Muscle layer of colon (tissue), 2 donors: ENCODE results near the gene LRRC61.
"Not testable (repeated sequence)": the region's sequence is repeated elsewhere in the genome, so short reads cannot be mapped to it uniquely, and the experiment has no call there.

ENCODE experiments used
- H3K27ac ChIP-seq: one replicate; pipeline ENCODE4 v1.7.0; 2013; ENCODE audit warnings: low read depth, mild to moderate bottlenecking, low read length, moderate library complexity
- H3K27me3 ChIP-seq, 2 donors: one replicate each; pipeline ENCODE4 v1.7.0; 2013; ENCODE audit warnings: low read length in 2 of 2, mild to moderate bottlenecking in 2 of 2; ENCODE audit not compliant: insufficient read depth in 2 of 2, control insufficient read depth in 1 of 2
- H3K36me3 ChIP-seq: one replicate; pipeline ENCODE4 v1.7.0; 2013; ENCODE audit warnings: mild to moderate bottlenecking, low read length; ENCODE audit not compliant: insufficient read depth
- H3K4me1 ChIP-seq: one replicate; pipeline ENCODE4 v1.7.0; 2013; ENCODE audit warnings: mild to moderate bottlenecking, low read length; ENCODE audit not compliant: insufficient read depth
- H3K4me3 ChIP-seq, 2 donors: one replicate each; pipeline ENCODE4 v1.7.0; 2013; ENCODE audit warnings: low read length in 2 of 2, low read depth in 1 of 2, mild to moderate bottlenecking in 1 of 2, moderate library complexity in 1 of 2
- H3K9ac ChIP-seq: one replicate; pipeline ENCODE4 v1.7.0; 2013; ENCODE audit warnings: low read length
- H3K9me3 ChIP-seq: one replicate; pipeline ENCODE4 v1.7.0; 2013; ENCODE audit warnings: mild to moderate bottlenecking, low read length
- donor health status: abdominal sarcoma.
- donor health status: Adenocarcinoma of cecum.

LRRC61 gene, protein sequence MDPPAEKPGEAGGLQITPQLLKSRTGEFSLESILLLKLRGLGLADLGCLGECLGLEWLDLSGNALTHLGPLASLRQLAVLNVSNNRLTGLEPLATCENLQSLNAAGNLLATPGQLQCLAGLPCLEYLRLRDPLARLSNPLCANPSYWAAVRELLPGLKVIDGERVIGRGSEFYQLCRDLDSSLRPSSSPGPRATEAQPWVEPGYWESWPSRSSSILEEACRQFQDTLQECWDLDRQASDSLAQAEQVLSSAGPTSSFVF

DNA sequence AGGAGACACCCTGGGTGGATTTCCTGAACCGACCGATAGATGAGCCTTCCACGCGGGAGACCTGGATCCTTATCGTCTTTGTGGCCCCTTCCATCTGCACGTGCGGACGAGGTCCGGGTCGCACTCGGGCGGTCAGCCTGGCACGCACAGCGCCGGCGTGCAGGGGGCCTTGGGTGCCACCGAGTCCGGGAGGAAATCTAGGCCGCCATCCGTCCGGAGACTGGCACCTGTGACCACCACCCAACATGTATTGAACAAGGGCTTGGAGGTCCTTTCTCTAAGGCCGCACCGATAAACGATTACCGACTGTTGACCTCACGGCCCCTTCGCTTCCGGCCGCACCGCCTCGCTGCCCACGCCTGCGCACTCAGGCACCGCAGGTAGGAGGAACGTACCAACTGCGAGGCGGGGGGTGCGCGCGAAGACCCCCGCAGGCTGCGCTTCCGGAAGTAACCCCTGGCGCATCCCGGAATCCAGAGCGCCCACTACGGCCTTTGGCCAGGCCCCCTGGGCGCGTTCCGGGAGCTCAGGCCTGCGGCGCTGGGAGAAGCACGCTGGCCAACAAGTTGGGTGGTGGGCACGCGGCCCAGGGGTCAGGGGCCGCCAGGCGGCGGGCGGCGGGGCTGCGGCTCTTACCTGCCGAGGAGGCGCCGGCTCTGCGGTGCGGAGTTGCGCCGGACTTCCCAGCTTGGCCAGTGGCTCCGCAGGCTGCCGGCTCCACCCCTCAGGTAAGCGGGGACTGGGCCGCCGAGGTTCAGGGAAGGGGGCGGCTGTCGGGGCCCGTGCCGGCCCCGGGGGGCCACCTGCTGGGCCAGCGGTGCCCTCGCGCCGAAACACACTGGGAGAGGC lies at the start of gene LRRC61, which contains the start of gene ACTR3C:
Gene LRRC61, plus strand, starts transcription at position 523 of the 849 bp plus-strand sequence. CDS start 13,507 bp downstream, outside the sequence.
Gene ACTR3C, minus strand, starts transcription at position 713 of the 849 bp plus-strand sequence. CDS start 28,249 bp downstream, outside the sequence.
- Histone ChIP-seq H3K27ac (peak within 1 kb of the TSS; percentile 77), H3K27me3 (no peaks in the 10 kb centered on the region), H3K9ac (peak within 1 kb of the TSS; percentile 55), H3K36me3 (peaks cover 14% of the 10 kb centered on the region), H3K4me3 (peak within 1 kb of the TSS; percentile 51 to 78), H3K4me1 (peaks cover 17% of the 10 kb centered on the region), H3K9me3 (no peaks in the 10 kb centered on the region)

DNA sequence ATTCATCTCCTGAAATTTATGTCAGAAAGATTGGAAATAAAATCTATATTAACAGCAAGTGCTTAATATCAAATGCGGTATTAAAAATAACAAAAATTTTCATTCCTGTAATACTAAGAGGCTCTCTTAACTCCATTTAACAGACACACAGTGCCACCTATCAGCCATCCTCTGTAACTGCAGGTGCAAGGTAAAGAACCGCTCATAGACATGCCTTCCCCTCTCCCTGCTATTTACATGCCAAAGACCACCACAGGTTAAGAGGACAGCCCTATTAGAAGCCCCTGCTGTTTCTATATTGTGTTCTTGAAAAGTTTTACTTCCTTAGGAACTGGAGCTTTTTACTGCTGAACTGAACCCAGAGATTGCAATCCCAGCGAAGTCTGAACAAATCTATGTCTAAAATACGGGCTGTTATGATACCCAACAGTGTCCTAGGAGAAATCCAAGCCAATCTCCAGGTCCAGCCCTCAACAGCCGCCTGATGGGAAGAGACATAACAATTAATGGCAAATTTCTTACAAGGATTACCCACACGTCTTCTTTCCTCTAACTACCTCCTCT lies 46.9 kb upstream of the LRRC61 start:
- H3K27me3 ChIP-seq, H3K27ac ChIP-seq, H3K9ac ChIP-seq, H3K4me3 ChIP-seq, H3K36me3 ChIP-seq, H3K4me1 ChIP-seq, H3K9me3 ChIP-seq: not testable (repeated sequence)

DNA sequence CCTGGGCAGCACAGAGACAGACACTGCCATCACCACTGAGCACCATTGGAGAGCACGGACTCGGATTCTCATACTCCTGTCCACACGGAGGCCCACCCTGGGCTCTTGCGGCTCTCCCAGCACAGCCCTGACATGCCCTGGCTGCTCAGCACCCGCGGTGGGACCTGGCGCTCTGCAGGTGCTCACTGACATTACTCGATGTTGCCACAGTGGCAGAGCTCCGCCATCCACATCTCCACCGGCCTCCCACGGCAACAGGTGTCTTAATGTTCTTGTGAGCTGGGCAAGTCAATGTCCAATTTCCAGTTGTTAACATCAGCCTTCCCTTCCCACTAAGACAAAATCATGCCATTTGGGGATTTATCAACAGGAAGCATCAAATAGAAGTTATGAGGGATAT lies 44.8 kb upstream of the LRRC61 start:
- H3K36me3 ChIP-seq, H3K27me3 ChIP-seq, H3K4me1 ChIP-seq, H3K4me3 ChIP-seq, H3K27ac ChIP-seq, H3K9ac ChIP-seq, H3K9me3 ChIP-seq: not testable (repeated sequence)

DNA sequence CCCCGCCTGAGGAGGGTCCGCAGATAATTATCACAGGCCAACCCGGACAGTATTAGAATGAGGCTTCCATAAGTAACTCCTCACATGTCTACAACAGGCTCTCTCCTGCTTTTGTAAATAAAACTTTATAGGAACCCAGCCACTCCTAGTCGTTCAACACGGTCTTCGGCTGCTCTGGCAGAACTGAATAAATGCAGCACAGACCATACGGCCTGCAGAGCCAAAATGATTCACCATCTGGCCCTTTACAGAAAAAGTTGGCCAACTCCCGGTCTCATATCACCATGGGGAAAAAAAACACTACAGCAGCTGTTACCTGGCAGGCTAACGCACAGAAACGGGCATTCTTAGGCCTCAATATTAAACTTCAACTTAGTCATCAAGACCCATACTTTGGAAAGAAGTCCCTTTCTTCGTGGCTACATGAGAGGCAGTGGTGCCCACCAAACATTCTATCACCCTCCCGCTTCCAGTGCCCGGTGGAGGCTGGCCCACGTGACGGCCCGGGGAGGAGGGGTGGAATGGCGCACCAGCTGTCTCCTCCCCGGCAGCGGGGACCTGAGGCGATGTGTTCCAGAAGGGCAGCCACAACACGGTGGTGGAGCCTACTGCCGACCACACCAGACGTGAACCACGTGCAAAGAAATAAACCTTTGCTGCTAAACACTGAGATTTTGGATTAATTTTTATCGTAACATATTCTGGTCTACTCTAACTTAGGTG lies 41.3 kb upstream of the LRRC61 start:
- H3K9ac ChIP-seq, H3K4me1 ChIP-seq, H3K4me3 ChIP-seq, H3K27ac ChIP-seq, H3K27me3 ChIP-seq, H3K36me3 ChIP-seq, H3K9me3 ChIP-seq: not testable (repeated sequence)

DNA sequence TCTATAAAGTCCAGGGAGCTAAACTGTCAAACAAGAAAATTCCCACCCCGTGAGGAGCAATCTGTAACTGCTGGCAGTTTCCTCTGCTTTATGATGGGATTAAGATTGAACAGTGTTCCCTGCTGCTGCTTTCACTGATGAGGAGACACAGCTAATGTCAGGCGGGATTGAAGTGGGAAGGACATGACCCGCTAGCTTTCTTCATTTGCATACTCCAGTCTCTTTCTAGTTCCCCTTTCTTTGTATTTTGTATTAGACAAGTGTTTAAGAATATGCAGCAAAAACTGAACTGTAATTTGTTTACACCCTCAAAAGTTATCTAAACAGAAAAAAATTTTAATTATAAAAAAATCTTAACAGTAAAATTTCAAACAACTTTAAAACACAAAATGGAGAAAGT lies 40.0 kb upstream of the LRRC61 start:
- H3K9me3 ChIP-seq, H3K36me3 ChIP-seq, H3K27ac ChIP-seq: not testable (repeated sequence)

DNA sequence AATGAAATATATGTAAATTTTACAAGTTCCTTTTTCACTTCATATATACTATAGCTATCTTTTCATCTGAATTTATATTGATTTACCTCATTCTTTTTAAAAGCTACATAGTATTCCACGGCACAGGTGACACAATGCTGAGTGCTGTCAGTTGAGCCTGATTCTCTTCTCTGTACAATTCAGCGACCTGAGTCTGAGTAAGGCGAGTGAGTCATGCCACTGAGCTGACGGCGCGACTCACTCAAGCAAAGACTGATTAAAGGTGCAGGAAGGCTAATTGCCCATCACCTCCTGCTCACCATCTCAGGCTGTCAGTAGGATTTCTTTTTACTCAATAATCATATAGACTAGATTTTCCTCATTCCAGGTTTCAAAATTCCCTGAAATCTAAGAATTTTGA lies 39.5 kb upstream of the LRRC61 start:
- not testable (repeated sequence) for H3K4me1 ChIP-seq, H3K27me3 ChIP-seq, H3K36me3 ChIP-seq

More for the DNA sequence above, 40.0 kb upstream of the LRRC61 start:
- not testable (repeated sequence) for H3K4me1 ChIP-seq, H3K4me3 ChIP-seq, H3K27me3 ChIP-seq, H3K9ac ChIP-seq

DNA sequence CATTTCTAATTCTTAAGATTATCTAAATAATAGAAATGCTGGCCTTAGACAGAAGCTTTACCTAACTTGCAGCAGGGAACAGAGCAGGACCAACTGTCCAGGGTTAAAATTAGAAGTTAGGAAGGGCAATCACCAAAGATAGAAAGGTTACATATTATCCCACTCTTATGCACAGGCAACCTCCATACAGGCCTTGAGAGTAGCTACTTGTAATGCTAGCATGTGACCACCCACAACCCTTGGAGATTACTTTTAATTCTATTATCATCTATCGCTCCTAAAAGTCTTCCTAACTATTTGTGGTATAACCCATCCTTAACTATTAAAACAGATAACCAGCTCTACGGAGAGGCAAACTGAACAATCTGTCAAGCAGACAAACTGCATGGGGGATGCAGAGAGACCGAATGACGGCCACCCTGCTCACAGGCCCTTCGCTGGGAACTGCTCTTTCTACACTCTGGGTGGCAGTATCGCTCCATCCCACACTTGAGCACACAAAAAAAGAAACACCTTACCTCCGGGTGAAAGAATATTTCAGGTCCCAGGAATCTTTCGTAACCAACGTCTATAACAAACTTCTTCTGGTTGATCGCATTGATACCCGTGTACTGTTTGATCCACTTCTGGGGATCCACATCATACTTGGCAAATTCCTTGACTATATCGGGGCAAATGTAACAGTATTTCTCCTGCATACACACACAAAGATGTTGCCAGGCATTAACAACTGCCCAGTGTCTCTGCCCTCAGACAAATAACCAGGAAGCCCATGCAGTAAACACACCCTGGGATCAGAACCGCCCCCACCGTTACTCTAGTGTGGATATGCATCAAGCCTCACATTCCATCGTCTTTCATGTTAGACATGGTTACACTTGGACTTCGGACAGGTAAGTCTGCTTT lies 37.1 kb upstream of the LRRC61 start:
- H3K4me3 ChIP-seq, H3K9me3 ChIP-seq, H3K36me3 ChIP-seq, H3K27me3 ChIP-seq, H3K4me1 ChIP-seq, H3K9ac ChIP-seq, H3K27ac ChIP-seq: not testable (repeated sequence)

More for the DNA sequence above, 39.5 kb upstream of the LRRC61 start:
- H3K4me3 ChIP-seq, H3K27ac ChIP-seq, H3K9me3 ChIP-seq, H3K9ac ChIP-seq: not testable (repeated sequence)

DNA sequence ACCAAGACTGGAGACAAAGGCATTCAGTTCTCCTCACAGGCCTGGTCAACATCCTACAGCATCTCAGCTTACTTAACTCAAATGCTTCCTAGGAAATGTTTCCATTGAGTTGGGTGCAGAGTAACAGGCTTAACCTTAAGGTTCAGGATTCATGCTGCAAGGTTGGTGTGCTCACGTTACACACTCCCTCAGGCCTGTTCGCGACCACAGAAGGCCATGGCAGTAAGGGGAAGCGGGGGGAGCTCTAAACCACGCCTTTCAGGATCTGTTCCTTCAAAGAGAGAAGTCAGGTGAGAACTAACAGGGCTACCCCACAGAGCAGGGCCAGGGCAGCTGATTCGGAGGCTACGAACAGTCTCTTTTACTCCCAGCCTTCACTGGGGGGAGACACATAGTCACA lies 35.3 kb upstream of the LRRC61 start:
- H3K9me3 ChIP-seq, H3K4me1 ChIP-seq, H3K27me3 ChIP-seq, H3K27ac ChIP-seq, H3K4me3 ChIP-seq, H3K9ac ChIP-seq, H3K36me3 ChIP-seq: not testable (repeated sequence)

DNA sequence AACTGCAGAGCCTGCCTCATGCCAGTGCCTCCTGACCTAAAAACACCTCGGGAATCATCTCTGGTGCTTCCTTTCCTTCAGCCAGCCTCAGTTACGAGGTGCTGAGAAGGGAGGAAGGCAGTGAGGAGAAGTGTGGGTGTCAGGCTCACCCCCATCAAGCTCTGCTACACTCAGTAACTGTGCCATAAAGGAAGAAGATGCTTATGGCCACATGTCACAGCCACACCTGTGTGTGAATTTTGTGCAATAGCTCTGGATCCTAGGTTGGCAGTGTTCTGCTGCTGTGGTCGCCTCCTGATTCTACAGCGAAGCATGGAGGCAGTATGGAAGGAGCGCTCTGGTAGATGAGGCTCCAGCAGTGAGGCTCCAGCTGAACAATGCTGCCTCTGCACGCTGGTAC lies 34.3 kb upstream of the LRRC61 start:
- not testable (repeated sequence) for H3K4me1 ChIP-seq, H3K36me3 ChIP-seq, H3K9me3 ChIP-seq, H3K27ac ChIP-seq, H3K4me3 ChIP-seq, H3K27me3 ChIP-seq, H3K9ac ChIP-seq

DNA sequence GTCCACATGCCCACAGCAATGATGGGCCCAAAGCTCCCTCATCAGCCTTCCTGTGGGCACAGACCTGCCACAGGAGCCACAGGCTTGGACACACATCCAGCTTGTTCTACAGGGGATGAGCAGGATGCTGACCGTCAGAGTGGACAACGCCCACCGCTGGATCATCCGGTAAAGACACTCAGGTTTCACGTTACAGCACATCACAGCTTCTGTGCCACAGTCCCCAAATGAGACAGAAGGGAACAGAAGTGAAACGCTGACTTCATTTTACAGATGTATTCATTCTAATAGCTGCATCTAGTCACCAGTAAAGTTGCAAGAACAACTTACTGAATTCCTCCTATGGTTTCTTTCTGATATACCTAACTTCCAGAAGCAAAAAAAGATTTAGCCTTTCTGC lies 32.8 kb upstream of the LRRC61 start:
- not testable (repeated sequence) for H3K9me3 ChIP-seq, H3K36me3 ChIP-seq, H3K9ac ChIP-seq, H3K27me3 ChIP-seq, H3K27ac ChIP-seq, H3K4me1 ChIP-seq, H3K4me3 ChIP-seq
